BLaER1 treated with 17β-estradiol and CSF1 and Interleukin-3, amounts not matched to agents 10 nM and 100 nM (cell line): ENCODE data around the gene CDC5L.

Experiments
- H3K27ac ChIP-seq, 11 experiments: shearing (Covaris generic); formaldehyde crosslinking; 2 replicates each; pipeline ENCODE4 v1.8.1; 2022
- H3K27me3 ChIP-seq, 11 experiments: shearing (Covaris generic); formaldehyde crosslinking; 2 replicates each; pipeline ENCODE4 v1.8.1; 2022
- H3K36me3 ChIP-seq, 11 experiments: shearing (Covaris generic); formaldehyde crosslinking; 2 replicates each; pipeline ENCODE4 v1.8.1; 2022
- H3K4me1 ChIP-seq, 10 experiments: shearing (Covaris generic); formaldehyde crosslinking; 2 replicates each; pipeline ENCODE4 v1.8.1; 2022
- H3K4me2 ChIP-seq, 11 experiments: shearing (Covaris generic); formaldehyde crosslinking; 2 replicates each; pipeline ENCODE4 v1.8.1; 2022
- H3K4me3 ChIP-seq, 10 experiments: shearing (Covaris generic); formaldehyde crosslinking; 2 replicates each; pipeline ENCODE4 v1.8.1; 2022
- H3K9ac ChIP-seq, 11 experiments: shearing (Covaris generic); formaldehyde crosslinking; 2 replicates each; pipeline ENCODE4 v1.8.1; 2022
- H3K9me3 ChIP-seq, 11 experiments: shearing (Covaris generic); formaldehyde crosslinking; replicated peaks in 1 of 11; 2 replicates each; pipeline ENCODE4 v1.8.1; 2022
- H4K20me1 ChIP-seq, 11 experiments: shearing (Covaris generic); formaldehyde crosslinking; 2 replicates each; pipeline ENCODE4 v1.8.1; 2022
- Cebpa-rat ChIP-seq, 11 experiments: shearing (Covaris generic); IDR thresholded peaks; 2 replicates each; pipeline ENCODE4 v1.8.1; 2022

Gene CDC5L

GRCh38 chr6:44451803-44452695, 64.5 kb downstream of the CDC5L start:
- H3K4me2 ChIP-seq, result peak overlapping the region in 3 of 11 experiments; percentile 6 to 32 (median 21); a peak in 6 of 22 replicates
- TF ChIP-seq Cebpa-rat (IDR thresholded peaks at IDR 0.05), result no peak
- H3K9ac ChIP-seq, result no peak overlapping the region
- H3K36me3 ChIP-seq, result peaks cover 31 to 64% (median 48%) of the 10 kb centered on the region in 11 experiments
- H3K27me3 ChIP-seq, result no peaks in the 10 kb centered on the region
- peaks cover 0 to 8% (median 0%) of the 10 kb centered on the region in 11 experiments; a peak in 3 of 22 replicates for H4K20me1 ChIP-seq
- no peak overlapping the region for H3K27ac ChIP-seq
- H3K4me3 ChIP-seq, result no peak overlapping the region
- H3K9me3 ChIP-seq, result no peaks in the 10 kb centered on the region
- H3K4me1 ChIP-seq, result peaks cover 6 to 17% (median 12%) of the 10 kb centered on the region in 10 experiments

GRCh38 chr6:44452725-44453124, 65.2 kb downstream of the CDC5L start:
- no peak overlapping the region for H3K27ac ChIP-seq
- H3K9me3 ChIP-seq, result no peaks in the 10 kb centered on the region
- peaks cover 13 to 24% (median 18%) of the 10 kb centered on the region in 10 experiments for H3K4me1 ChIP-seq
- no peak overlapping the region for H3K9ac ChIP-seq
- peaks cover 25 to 57% (median 41%) of the 10 kb centered on the region in 11 experiments for H3K36me3 ChIP-seq
- no peak for TF ChIP-seq Cebpa-rat (IDR thresholded peaks at IDR 0.05)
- no peak overlapping the region for H3K4me3 ChIP-seq
- peaks cover 0 to 8% (median 0%) of the 10 kb centered on the region in 11 experiments; a peak in 2 of 22 replicates for H4K20me1 ChIP-seq
- no peaks in the 10 kb centered on the region for H3K27me3 ChIP-seq
- no peak overlapping the region for H3K4me2 ChIP-seq

- H3K27ac ChIP-seq, result no peak overlapping the region
- H3K27me3 ChIP-seq, result no peaks in the 10 kb centered on the region
- peaks cover 20 to 53% (median 37%) of the 10 kb centered on the region in 11 experiments for H3K36me3 ChIP-seq
- H3K9me3 ChIP-seq, result no peaks in the 10 kb centered on the region
- H3K4me1 ChIP-seq, result peaks cover 14 to 25% (median 19%) of the 10 kb centered on the region in 10 experiments
- H3K4me2 ChIP-seq, result no peak overlapping the region
- no peak for TF ChIP-seq Cebpa-rat (IDR thresholded peaks at IDR 0.05)
- H3K9ac ChIP-seq, result no peak overlapping the region
- H4K20me1 ChIP-seq, result peaks cover 0 to 8% (median 0%) of the 10 kb centered on the region in 11 experiments; a peak in 2 of 22 replicates
- H3K4me3 ChIP-seq, result no peak overlapping the region
Observed at GRCh38 chr6:44453146-44453545, 65.6 kb downstream of the CDC5L start.

- Histone ChIP-seq H3K4me3 (no peak overlapping the region), H3K4me2 (no peak overlapping the region), H4K20me1 (peaks cover 0 to 8% (median 0%) of the 10 kb centered on the region in 11 experiments; a peak in 2 of 22 replicates), H3K27me3 (no peaks in the 10 kb centered on the region), H3K9ac (no peak overlapping the region), H3K36me3 (peaks cover 16 to 43% (median 27%) of the 10 kb centered on the region in 11 experiments), H3K27ac (no peak overlapping the region), H3K9me3 (no peaks in the 10 kb centered on the region), H3K4me1 (peaks cover 14 to 25% (median 19%) of the 10 kb centered on the region in 10 experiments)
- TF ChIP-seq Cebpa-rat (IDR thresholded peaks at IDR 0.05), result no peak
Observed at GRCh38 chr6:44454198-44454597, 66.7 kb downstream of the CDC5L start.

- H3K4me3 ChIP-seq, result no peak overlapping the region
- H3K4me2 ChIP-seq, result peak overlapping the region in 6 of 11 experiments; percentile 8 to 60 (median 55); a peak in 12 of 22 replicates
Observed at GRCh38 chr6:44456070-44456965, 68.8 kb downstream of the CDC5L start.

GRCh38 chr6:44456966-44457292, 69.4 kb downstream of the CDC5L start:
- Histone ChIP-seq H3K27me3 (no peaks in the 10 kb centered on the region), H3K9ac (no peak overlapping the region), H3K27ac (no peak overlapping the region), H3K36me3 (peaks cover 7 to 23% (median 10%) of the 10 kb centered on the region in 11 experiments; a peak in 20 of 22 replicates), H3K4me2 (peak overlapping the region in 10 of 11 experiments; percentile 8 to 60 (median 38); a peak in 15 of 22 replicates), H4K20me1 (peaks cover 0 to 6% (median 0%) of the 10 kb centered on the region in 11 experiments; a peak in 2 of 22 replicates), H3K4me1 (peaks cover 13 to 25% (median 17%) of the 10 kb centered on the region in 10 experiments), H3K4me3 (no peak overlapping the region), H3K9me3 (no peaks in the 10 kb centered on the region)
- TF ChIP-seq Cebpa-rat (IDR thresholded peaks at IDR 0.05), result no peak

More at GRCh38 chr6:44456070-44456965, 68.8 kb downstream of the CDC5L start:
- peaks cover 0 to 8% (median 0%) of the 10 kb centered on the region in 11 experiments; a peak in 2 of 22 replicates for H4K20me1 ChIP-seq
- no peak for TF ChIP-seq Cebpa-rat (IDR thresholded peaks at IDR 0.05)
- H3K36me3 ChIP-seq, result peaks cover 13 to 29% (median 16%) of the 10 kb centered on the region in 11 experiments; a peak in 20 of 22 replicates
- peaks cover 14 to 25% (median 19%) of the 10 kb centered on the region in 10 experiments for H3K4me1 ChIP-seq
- H3K9ac ChIP-seq, result no peak overlapping the region
- H3K27me3 ChIP-seq, result no peaks in the 10 kb centered on the region
- H3K27ac ChIP-seq, result no peak overlapping the region
- H3K9me3 ChIP-seq, result no peaks in the 10 kb centered on the region

GRCh38 chr6:44457596-44457995, 70.1 kb downstream of the CDC5L start:
- Histone ChIP-seq H4K20me1 (no peaks in the 10 kb centered on the region), H3K9me3 (no peaks in the 10 kb centered on the region), H3K27me3 (no peaks in the 10 kb centered on the region), H3K27ac (no peak overlapping the region), H3K4me1 (peaks cover 13 to 29% (median 17%) of the 10 kb centered on the region in 10 experiments), H3K4me3 (no peak overlapping the region), H3K9ac (no peak overlapping the region), H3K4me2 (peak overlapping the region in 10 of 11 experiments; percentile 8 to 60 (median 38); a peak in 16 of 22 replicates), H3K36me3 (peaks cover under 1 to 17% (median 4%) of the 10 kb centered on the region in 11 experiments; a peak in 16 of 22 replicates)
- no peak for TF ChIP-seq Cebpa-rat (IDR thresholded peaks at IDR 0.05)

GRCh38 chr6:44458551-44458950, 71.0 kb downstream of the CDC5L start:
- no peaks in the 10 kb centered on the region for H3K9me3 ChIP-seq
- H3K27ac ChIP-seq, result no peak overlapping the region
- H3K4me2 ChIP-seq, result no peak overlapping the region
- H3K27me3 ChIP-seq, result no peaks in the 10 kb centered on the region
- H3K36me3 ChIP-seq, result peaks cover 0 to 8% (median 0%) of the 10 kb centered on the region in 11 experiments; a peak in 3 of 22 replicates
- H4K20me1 ChIP-seq, result no peaks in the 10 kb centered on the region
- peaks cover 22 to 39% (median 25%) of the 10 kb centered on the region in 10 experiments for H3K4me1 ChIP-seq
- no peak overlapping the region for H3K4me3 ChIP-seq
- no peak overlapping the region for H3K9ac ChIP-seq
- TF ChIP-seq Cebpa-rat (IDR thresholded peaks at IDR 0.05), result no peak
